GM12873 (cell line): Measurements from ENCODE around the gene FBXW11.

Experiments
- TF ChIP-seq, protein P1 (sequence below): IDR thresholded peaks from 2 replicates; pipeline ENCODE4 v1.5.1; 2012; ENCODE audit warnings: low read depth, mild to moderate bottlenecking, moderate library complexity, low read length, control low read depth; ENCODE audit not compliant: insufficient read depth; ENCODE audit errors: missing control alignments

The FBXW11 gene

GRCh38 chr5:172043865-172044264 lies 37.4 kb upstream of the FBXW11 start:
- TF ChIP-seq, protein P1, sequence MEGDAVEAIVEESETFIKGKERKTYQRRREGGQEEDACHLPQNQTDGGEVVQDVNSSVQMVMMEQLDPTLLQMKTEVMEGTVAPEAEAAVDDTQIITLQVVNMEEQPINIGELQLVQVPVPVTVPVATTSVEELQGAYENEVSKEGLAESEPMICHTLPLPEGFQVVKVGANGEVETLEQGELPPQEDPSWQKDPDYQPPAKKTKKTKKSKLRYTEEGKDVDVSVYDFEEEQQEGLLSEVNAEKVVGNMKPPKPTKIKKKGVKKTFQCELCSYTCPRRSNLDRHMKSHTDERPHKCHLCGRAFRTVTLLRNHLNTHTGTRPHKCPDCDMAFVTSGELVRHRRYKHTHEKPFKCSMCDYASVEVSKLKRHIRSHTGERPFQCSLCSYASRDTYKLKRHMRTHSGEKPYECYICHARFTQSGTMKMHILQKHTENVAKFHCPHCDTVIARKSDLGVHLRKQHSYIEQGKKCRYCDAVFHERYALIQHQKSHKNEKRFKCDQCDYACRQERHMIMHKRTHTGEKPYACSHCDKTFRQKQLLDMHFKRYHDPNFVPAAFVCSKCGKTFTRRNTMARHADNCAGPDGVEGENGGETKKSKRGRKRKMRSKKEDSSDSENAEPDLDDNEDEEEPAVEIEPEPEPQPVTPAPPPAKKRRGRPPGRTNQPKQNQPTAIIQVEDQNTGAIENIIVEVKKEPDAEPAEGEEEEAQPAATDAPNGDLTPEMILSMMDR = no peak

DNA sequence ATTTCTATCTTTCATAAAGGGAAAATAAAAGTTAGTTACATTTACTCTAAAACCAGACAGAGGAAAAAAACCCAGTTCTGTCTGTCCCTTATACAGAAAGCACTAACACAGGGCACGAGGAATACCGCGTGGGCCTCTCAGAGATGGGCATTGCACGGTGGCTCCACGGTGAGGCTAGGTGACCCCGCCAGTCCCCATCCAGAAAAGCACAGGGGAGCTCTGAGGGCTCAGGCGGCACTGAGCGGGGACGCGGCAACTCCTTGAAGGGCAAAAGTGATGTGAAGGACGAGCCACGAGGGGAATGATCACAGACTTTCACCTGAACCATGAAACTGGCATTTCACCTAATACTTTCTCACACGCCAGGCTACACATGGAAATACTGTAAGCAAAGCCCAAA lies 35.7 kb upstream of the FBXW11 start:
- TF ChIP-seq, protein P1 = no peak

DNA sequence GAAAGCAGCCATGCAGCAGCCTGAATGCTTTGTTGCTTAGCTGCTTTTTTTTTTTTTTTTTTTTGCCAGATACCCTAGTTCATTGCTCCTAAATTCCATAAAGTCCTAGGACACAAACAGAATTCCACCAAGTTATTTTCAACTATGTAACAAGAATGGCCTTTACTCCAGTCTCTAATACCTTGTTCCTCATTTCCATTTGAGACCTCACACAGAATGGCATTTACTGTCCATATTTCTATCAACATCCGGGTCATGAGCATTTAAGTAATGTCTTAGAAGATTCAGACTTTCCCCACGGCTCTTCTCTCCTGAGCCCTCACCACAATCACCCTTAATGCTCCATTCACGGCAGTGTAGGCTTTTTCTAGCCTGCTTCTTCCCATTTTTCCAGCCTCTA lies 31.7 kb upstream of the FBXW11 start:
- TF ChIP-seq, protein P1 = no peak

DNA sequence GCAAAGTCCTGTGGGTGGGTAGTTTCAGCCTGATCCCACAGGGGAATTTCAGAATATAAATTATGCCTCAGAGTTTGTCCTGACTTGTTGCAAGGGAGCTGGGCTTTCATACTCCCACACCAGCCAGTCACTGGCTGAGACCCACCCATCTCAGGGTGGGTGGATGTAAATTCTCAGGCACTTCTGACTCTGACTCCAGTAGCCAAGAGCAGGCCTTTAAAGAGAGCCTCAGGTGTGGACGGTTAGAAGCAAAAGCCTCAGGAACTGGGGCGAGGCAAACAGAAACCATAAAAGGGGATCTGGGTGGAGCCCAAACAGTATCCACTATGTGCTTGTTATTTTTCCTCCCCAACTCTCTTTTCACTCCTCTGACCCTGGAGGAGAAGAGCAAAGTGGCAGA lies 28.6 kb upstream of the FBXW11 start:
- TF ChIP-seq, protein P1 = no peak

DNA sequence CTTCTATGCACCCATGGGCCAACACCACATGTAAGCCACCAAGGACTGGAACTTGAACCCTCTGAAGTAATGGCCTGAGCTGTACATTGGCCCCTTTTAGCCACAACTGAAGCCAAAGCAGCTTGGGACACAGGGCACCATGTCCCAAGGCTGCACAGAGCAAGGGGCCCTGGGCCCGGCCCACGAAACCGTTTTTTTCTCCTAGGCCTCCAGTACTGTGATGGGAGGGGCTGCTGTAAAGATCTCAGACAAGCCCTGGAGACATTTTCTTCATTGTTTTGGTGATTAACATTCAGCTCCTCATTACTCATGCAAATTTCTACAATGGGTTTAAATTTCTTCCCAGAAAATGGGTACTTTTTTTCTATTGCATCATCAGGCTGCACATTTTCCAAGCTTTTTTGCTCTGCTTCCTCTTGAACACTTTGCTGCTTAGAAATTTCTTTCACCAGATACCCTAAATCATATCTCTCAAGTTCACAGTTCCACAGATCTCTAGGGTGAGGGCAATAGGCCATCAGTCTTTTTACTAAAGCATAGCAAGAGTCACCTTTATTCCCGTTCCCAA lies 25.5 kb upstream of the FBXW11 start:
- TF ChIP-seq, protein P1 = no peak

GRCh38 chr5:172029876-172030275 lies 23.4 kb upstream of the FBXW11 start:
- TF ChIP-seq, protein P1 = no peak

DNA sequence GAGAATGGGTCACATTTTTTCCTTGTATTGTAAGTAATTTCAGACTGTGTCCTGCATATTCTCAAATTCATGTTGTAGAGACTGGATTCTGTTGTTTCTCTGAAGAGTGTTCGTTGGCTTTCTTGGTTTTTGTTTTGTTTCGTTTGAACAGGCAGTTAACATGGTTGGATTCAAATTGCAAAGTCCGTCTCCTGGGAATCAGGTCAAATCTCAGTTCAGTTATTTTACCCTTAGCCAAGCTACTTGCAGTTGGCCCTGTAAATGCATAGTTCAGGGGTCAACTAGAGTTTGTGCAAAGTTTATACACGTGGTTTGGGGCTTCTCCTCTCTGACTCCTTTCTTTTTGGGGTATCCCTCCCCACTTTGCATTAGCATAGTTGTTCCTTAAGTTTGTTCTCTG lies 21.7 kb upstream of the FBXW11 start:
- TF ChIP-seq, protein P1 = no peak
